Measurements from ENCODE around the gene TMBIM1.
A peak's percentile ranks its signal among the peaks of the same experiment; 100 is the strongest.

The TMBIM1 gene

GRCh38 chr2:218292048-218293014, at the start of gene TMBIM1:
TMBIM1 (minus strand) TSS chr2:218292503; CDS start chr2:218282141, 10,362 bp downstream.
- DNase-seq, result peak; percentile 58 to 86 (median 75)

DNA sequence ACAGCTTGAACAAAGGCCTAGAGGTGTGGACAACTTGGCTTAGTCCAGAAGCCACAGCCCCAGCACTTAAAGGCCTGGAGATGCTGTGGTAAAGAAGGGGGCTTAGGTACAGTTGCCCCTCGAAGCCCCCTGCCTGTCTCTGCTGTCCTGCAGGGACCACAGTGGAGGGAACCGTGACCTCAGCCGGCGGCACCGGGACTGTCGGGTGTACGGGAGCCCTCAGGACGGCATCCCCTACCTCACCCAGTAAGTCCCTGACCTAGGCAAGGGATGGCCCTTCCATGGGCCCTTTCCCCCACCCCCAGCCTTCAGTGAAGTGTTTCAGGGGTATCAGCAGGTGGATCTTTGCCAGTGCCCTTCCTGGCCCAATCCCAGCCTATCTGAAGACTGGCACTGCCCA, 49.1 kb upstream of the TMBIM1 start:
- no peak for DNase-seq

DNA sequence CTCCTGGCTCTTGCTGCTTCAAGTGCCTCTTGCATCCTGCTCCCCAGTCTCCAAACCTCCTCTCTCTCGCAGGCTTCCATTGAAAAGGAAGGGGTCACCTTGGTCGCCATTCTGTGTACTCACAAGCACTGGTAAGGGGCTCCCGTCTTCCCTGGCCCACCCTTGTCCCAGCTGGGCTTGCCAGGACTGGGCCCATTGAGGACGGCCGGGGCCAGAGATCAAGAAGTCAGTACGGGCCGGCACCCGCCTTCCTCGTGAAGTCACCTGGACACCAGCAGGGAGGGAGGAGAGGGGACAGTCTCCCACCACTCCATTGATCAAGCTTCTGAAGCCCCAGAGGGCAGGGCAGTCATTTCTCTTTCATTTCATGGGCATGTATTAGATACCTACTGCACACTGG, 48.4 kb upstream of the TMBIM1 start:
- DNase-seq, result no peak

- DNase-seq, result no peak
Measured at GRCh38 chr2:218334531-218334930, 42.2 kb upstream of the TMBIM1 start.

DNA sequence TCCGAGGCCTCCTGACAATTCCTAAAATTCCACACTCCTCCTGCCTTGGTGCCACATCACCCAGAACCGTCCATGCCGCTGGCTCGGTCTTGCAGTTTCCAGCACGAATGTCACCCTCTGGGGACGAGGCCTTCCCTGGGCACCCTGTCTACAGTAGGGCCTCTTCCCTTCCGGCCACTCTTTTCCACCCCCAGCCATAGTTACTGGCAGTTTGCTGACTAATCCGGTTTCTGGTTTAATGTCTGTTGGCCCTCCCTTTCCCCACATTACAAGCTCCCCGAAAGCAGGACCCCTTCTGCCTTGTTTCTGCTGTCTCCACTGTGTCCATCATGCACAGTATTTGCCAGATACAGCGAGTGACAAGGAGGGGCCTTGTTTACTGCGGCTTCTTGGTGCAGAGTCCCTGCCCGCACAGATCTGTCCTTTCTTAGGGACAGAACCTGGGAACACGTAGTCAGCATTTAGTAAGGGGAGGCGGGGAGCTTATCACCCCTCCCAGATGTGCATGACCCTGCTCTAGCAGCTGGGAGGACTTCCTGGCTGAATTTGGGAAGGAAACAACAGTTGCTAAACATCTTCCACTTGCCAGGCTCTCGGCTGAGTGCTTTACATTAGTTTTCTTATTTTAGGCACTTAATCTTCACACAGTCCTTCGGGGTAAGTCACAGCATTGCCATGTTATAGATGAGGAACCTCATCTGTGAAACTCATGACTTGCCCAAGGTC, 40.8 kb upstream of the TMBIM1 start:
- DNase-seq, result no peak

GRCh38 chr2:218332288-218332687, 40.0 kb upstream of the TMBIM1 start:
- DNase-seq, result no peak

- DNase-seq, result no peak
Measured at GRCh38 chr2:218331745-218332144, 39.4 kb upstream of the TMBIM1 start.

DNA sequence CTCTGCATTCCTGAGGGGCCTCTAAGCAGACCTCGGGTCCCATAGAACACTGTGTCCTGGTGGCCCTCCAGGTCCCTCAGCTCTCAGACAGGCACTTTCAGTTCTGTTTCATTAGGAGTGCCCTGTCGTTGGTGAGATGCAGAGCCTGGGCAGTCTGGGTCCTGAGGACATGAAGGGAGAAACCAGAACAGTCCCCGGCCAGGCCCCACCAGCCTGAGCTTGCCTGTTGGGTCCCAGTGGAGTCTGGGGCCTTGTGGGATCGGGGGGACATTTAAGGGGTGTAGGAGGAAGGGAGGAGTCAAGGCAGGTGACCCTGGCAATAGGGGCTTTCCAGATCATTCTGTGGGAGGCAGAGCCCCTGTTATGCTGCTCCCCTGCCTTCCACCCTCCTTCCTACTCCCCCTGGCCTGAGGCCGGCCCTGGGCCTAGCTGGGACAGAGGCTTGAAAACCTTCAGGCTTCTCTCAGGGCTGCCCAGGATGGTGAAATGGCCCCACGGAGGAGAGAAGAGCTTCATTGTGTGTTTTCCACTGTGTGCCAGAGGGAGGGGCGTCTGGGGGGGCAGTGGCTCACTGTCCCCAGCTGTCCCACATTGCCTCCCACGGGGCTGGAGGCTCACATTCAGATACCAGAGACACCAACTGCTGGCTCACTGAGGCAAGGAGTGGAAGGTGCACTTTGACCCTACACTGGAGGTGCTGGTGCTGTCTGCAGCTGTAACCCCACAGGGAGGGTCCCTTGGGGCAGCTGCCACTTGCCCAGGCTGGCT, 37.7 kb upstream of the TMBIM1 start:
- no peak for DNase-seq

- no peak for DNase-seq
Measured at GRCh38 chr2:218329027-218329825, 36.9 kb upstream of the TMBIM1 start.

GRCh38 chr2:218328294-218328693, 36.0 kb upstream of the TMBIM1 start:
- DNase-seq, result no peak

DNA sequence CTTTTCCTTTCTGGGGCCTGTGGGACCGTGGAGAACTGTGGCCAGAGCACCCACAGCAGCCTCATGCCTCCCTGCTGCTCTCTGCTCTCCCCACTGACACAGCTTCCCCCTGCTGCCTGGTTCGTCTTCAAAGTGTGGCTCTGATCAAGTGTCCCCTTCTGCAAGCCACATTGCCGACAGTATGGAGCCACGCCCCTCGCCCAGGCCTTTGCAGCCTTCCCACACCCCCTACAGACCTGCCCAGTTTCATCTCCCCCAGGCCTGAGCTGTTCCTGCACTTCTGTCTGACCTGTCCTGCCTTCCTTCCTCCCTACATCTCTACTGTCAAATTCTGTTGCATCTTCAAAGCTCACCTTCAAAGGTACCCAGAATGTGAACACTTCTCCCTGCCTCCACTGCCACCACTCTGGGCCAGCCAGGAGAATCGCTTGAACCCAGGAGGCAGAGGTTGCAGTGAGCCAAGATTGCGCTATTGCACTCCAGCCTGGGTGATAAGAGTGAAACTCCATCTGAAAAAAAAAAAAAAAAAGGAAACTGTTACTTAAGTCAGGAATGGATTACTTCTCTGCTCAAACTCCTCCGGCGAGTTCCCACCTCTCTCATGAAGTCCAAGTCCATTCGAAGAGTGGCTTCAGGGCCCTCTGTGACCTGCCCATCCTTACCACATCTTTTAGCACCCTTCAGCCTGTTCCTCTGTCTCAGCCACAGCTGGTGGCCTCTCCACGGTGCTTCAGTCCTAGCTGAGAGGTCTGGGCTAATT, 35.3 kb upstream of the TMBIM1 start:
- DNase-seq, result no peak

DNA sequence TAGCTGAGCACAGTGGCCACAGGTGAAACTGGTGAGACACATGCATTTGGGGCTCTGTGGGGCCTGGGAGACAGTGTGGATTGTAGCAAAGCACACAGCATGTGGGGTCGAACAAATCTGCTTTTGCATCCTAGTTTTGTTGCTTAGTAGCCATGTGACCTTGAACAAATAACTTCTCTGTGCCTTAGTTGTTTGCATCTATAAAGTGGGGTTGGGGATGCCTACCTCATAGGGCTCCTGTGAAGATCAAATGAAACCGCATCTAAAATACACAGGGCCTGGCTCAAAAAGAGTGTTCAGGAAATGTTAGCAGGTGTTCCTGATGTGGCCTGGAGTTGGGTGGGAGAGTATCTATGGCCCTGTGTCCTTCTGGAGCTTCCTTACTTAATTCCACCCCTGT, 34.0 kb upstream of the TMBIM1 start:
- peak in 1 of 6 experiments; percentile 20 for DNase-seq

DNA sequence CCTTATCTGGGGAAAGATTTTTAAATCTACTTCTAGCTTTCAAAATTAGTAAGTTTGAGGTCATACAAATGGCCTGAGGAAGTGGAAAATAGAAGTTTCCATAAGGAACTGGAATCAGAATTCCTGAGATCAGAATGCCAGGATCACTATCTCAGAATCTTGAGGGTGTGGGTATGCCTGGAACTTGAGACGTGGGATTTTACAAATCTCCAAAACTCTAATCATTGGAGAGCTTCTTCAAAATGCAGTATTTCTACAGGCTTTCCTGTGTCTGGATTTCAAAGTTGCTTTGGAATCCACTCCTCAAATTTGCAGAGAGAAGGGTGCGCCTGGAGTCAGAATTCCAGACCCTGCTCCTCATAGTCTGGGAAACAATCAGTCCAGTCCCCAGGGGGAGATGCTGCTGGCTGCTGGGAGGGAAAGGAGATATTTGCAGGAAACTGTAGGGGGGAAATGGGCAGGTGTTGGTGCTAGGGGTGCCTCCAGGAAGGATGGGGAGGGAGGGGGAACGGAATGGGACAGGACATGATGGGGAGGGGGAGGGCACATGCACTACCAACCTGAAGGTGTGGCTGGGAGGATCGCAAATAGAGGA, 33.4 kb upstream of the TMBIM1 start:
- no peak for DNase-seq

GRCh38 chr2:218323526-218324472, 31.5 kb upstream of the TMBIM1 start:
- DNase-seq, result no peak

- peak; percentile 19 to 55 (median 46) for DNase-seq
Measured at GRCh38 chr2:218322768-218323525, 30.6 kb upstream of the TMBIM1 start.

- DNase-seq, result no peak
Measured at GRCh38 chr2:218320704-218321336, 28.5 kb upstream of the TMBIM1 start.

DNA sequence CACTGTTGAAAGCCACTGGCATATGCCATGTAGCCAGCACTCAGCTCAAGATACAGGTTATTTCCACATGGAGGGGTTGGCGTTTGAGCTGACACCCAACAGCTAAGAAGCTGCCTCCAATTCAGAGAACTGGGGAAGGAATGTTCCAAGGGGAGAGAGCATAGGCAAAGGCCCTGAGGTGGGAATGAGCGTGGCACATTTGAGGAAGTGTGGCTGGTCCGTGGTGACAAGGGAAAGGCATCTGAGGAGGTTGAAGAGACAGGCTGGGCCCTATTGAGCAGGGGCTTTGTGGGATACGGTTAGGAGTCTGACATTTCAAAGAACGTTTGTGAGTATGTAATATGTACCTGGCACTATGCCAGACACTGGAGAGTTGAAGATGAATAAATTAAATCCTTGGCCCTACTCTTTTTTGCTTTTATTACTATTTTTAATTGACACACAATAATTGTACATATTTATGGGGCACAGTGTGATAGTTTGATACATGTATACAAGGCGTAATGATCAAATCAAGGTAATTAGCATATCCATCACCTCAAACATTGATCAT, 27.6 kb upstream of the TMBIM1 start:
- no peak for DNase-seq

- no peak for DNase-seq
Measured at GRCh38 chr2:218318241-218318640, 25.9 kb upstream of the TMBIM1 start.

All from stimulated activated naive CD4-positive, alpha-beta T cell (primary cell).